ENCODE results near the gene UPF1. TPM values are rescaled to one million over a fixed set of nuclear protein-coding genes. Genes with fewer than 3 reads are reported as not detected.
A peak's percentile ranks its signal among the peaks of the same experiment; 100 is the strongest.

The UPF1 gene
- total RNA-seq, 1 donor from 2014 or later, result 69.8 TPM

DNA sequence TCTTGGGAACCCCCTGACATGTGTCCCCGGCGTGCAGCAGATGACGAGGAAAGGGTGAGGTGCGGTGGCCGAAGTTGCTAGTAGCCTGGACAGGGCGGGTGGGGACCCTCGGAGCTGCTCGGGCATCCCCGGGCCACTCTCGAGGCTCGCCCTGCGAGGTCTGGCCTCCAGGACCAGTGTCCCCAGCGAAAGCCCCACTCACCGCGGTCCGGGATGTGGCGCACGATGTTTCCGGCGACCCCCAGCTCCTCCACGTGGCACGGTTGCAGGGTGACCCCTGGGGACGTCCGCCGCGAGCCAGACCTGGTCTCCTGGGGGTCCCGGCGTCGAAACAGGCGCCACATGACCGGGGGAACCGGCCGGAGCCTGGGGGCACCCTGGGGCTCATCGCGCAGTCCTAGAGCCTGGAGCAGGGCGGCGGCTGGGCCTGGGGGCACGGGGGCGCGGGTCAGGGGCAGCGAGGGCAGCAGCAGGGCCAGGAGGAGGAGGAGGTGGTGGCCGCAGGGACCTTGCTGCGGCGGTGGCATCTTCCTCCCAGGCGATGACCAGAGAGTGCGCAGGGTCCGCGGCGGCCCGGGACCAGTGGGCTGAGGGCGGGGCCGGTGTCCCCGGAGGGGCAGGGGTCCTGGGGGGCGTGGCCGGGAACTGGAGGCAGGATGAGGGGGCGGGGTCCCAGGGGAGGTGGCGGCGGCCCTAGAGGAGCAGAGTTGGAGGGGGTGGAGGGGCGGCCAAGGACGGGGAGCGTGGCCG is 38.2 kb downstream of the UPF1 start:
- no peak overlapping the region for H3K4me3 Mint-ChIP-seq
- H3K9me3 Mint-ChIP-seq, result no peaks in the 10 kb centered on the region
- Histone ChIP-seq H3K4me3 (no peak overlapping the region), H3K36me3 (no peaks in the 10 kb centered on the region), H3K9ac (no peak overlapping the region), H3K4me1 (no peaks in the 10 kb centered on the region), H3K27ac (no peak overlapping the region), H3K9me3 (ENCODE audit: low read depth) (no peaks in the 10 kb centered on the region), H3K79me2 (ENCODE audit: low read depth) (no peaks in the 10 kb centered on the region), H4K20me1 (ENCODE audit: low read depth) (peaks cover 43% of the 10 kb centered on the region), H3F3A (ENCODE audit: low read depth) (peaks cover 20% of the 10 kb centered on the region), H3K27me3 (no peaks in the 10 kb centered on the region), H3K4me2 (no peak overlapping the region), H2AFZ (replicated peaks) (no peak overlapping the region)
- H3K27me3 Mint-ChIP-seq (ENCODE audit: insufficient read depth, low read depth), result peaks cover 10% of the 10 kb centered on the region
- H3K4me1 Mint-ChIP-seq, result peaks cover 8% of the 10 kb centered on the region
- H3K36me3 Mint-ChIP-seq, result peaks cover 20% of the 10 kb centered on the region
- no peak for DNase-seq (ENCODE audit: low spot score)
- no peak overlapping the region for H3K27ac Mint-ChIP-seq
- TF ChIP-seq EZH2phosphoT487 (IDR thresholded peaks at IDR 0.05) (no peak), EZH2 (IDR thresholded peaks at IDR 0.05) (no peak)
- TF ChIP-seq, protein P1, sequence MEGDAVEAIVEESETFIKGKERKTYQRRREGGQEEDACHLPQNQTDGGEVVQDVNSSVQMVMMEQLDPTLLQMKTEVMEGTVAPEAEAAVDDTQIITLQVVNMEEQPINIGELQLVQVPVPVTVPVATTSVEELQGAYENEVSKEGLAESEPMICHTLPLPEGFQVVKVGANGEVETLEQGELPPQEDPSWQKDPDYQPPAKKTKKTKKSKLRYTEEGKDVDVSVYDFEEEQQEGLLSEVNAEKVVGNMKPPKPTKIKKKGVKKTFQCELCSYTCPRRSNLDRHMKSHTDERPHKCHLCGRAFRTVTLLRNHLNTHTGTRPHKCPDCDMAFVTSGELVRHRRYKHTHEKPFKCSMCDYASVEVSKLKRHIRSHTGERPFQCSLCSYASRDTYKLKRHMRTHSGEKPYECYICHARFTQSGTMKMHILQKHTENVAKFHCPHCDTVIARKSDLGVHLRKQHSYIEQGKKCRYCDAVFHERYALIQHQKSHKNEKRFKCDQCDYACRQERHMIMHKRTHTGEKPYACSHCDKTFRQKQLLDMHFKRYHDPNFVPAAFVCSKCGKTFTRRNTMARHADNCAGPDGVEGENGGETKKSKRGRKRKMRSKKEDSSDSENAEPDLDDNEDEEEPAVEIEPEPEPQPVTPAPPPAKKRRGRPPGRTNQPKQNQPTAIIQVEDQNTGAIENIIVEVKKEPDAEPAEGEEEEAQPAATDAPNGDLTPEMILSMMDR (IDR thresholded peaks at IDR 0.05), result no peak

DNA sequence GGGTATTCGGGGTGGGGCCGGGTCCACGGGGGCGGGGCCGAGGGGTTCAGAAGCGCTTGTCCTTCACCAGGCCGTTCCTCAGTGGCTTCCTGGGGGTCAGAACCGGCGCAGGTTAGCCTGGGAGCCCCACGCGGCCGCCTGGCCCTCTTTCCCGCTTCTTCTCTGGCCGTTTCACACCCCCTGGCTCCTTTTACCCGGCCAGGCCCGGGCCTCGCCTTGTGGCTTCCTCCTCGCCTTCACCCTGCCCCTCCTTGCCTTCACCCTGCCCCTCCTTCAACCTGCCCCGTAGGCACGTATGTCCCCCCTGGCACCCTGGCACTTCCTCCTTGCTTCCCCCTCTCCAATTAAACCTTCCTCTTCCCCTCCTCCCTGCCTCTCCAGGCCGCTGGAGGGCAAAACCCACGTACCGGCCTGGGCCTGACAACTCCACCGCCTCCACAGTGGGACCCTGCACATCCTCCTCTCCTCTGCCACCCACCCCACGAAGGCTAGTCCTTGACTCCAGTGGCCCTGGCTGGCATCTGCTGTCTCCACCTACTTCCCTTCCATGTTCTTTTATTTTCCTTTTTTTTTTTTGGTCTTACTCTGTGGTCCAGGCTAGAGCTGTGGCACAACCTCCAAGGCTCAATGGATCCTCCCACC is 38.9 kb downstream of the UPF1 start:
- H3K36me3 Mint-ChIP-seq, result peaks cover 23% of the 10 kb centered on the region
- Histone ChIP-seq H3K9ac (no peak overlapping the region), H3K4me1 (no peaks in the 10 kb centered on the region), H2AFZ (replicated peaks) (no peak overlapping the region), H3K27ac (no peak overlapping the region), H3K36me3 (no peaks in the 10 kb centered on the region), H3K4me2 (no peak overlapping the region), H3K9me3 (ENCODE audit: low read depth) (no peaks in the 10 kb centered on the region), H3F3A (ENCODE audit: low read depth) (peaks cover 20% of the 10 kb centered on the region), H3K79me2 (ENCODE audit: low read depth) (no peaks in the 10 kb centered on the region), H4K20me1 (ENCODE audit: low read depth) (peaks cover 46% of the 10 kb centered on the region), H3K4me3 (no peak overlapping the region), H3K27me3 (no peaks in the 10 kb centered on the region)
- H3K4me3 Mint-ChIP-seq, result no peak overlapping the region
- no peak for TF ChIP-seq EZH2phosphoT487 (IDR thresholded peaks at IDR 0.05)
- TF ChIP-seq, protein P1 (IDR thresholded peaks at IDR 0.05), result no peak
- no peak for TF ChIP-seq EZH2 (IDR thresholded peaks at IDR 0.05)
- peaks cover 10% of the 10 kb centered on the region for H3K27me3 Mint-ChIP-seq (ENCODE audit: insufficient read depth, low read depth)
- H3K9me3 Mint-ChIP-seq, result no peaks in the 10 kb centered on the region
- H3K4me1 Mint-ChIP-seq, result peaks cover 8% of the 10 kb centered on the region
- DNase-seq (ENCODE audit: low spot score), result no peak
- H3K27ac Mint-ChIP-seq, result no peak overlapping the region

DNA sequence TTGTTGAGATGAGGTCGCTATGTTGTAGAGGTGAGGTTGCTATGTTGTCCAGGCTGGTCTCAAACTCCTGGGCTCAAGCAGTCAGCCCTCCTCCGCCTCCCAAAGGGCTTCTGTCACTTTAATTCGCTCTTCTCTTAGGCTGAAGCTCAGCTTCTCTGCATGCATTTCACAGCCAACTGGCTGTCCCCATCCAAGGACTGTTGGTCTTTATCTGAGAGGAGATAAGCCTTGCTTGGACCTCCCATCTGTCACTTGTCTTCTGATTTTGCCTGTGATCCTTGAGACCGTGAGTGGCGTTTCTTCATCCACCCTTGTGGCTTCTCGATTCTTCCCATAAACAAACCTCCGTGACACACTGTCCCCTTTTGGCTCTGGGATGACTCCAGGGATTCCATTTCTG is 39.8 kb downstream of the UPF1 start:
- H3K27ac Mint-ChIP-seq, result peak overlapping the region; percentile 0
- no peak overlapping the region for H3K27ac ChIP-seq

More for the DNA sequence above, 39.8 kb downstream of the UPF1 start:
- no peak overlapping the region for H3K4me2 ChIP-seq
- no peaks in the 10 kb centered on the region for H3K9me3 Mint-ChIP-seq
- H4K20me1 ChIP-seq (ENCODE audit: low read depth), result peaks cover 38% of the 10 kb centered on the region
- H3K36me3 ChIP-seq, result no peaks in the 10 kb centered on the region
- peaks cover 16% of the 10 kb centered on the region for H3F3A ChIP-seq (ENCODE audit: low read depth)
- H3K4me3 ChIP-seq, result no peak overlapping the region
- no peaks in the 10 kb centered on the region for H3K9me3 ChIP-seq (ENCODE audit: low read depth)
- H3K36me3 Mint-ChIP-seq, result peaks cover 28% of the 10 kb centered on the region
- TF ChIP-seq, protein P1 (IDR thresholded peaks at IDR 0.05), result no peak
- TF ChIP-seq EZH2phosphoT487 (IDR thresholded peaks at IDR 0.05), result no peak
- TF ChIP-seq EZH2 (IDR thresholded peaks at IDR 0.05), result no peak
- H3K27me3 Mint-ChIP-seq (ENCODE audit: insufficient read depth, low read depth), result peaks cover 6% of the 10 kb centered on the region
- H3K4me1 ChIP-seq, result no peaks in the 10 kb centered on the region
- H2AFZ ChIP-seq (replicated peaks), result no peak overlapping the region
- no peaks in the 10 kb centered on the region for H3K27me3 ChIP-seq
- H3K79me2 ChIP-seq (ENCODE audit: low read depth), result no peaks in the 10 kb centered on the region
- no peak overlapping the region for H3K4me3 Mint-ChIP-seq
- no peak for DNase-seq (ENCODE audit: low spot score)
- H3K4me1 Mint-ChIP-seq, result peaks cover 8% of the 10 kb centered on the region
- no peak overlapping the region for H3K9ac ChIP-seq
